ENCODE results near the gene PCBP3.
"Not testable (repeated sequence)": the region's sequence is repeated elsewhere in the genome, so short reads cannot be mapped to it uniquely, and the experiment has no call there.

Gene PCBP3

DNA sequence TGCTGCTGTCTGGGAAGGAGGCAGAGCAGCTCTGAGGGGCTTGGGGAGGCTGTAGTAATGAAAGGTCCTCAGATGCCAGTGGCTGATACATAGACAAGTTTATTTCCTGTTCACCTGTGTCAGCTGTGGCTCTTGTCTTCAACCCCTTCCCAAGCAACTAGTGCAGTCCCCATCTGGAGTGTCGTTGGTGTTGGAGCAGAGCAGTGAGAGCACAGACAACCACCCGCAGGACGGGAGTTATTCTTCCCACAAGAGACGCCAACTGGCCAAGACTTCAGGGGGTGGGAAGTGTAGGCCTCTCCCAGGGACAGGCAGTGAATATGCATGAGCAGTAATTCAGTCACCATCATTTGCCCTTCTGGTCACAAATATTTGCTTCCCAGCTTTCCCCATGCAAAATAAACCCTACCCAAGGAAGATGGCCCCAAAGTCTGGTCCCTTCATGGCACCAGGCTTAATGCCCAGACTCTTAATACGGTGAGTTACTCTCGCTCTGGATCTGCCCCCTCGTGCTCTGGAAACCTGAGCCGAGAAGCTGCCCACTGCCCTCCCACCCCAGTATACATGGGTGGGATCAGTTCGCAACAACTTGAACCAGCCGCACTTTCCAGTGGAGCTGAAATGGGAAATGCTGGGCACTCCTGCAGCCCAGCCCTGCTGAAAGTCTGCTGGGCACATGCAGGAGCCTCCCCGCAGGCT is 184.5 kb downstream of the PCBP3 start:
- no peak for DNase-seq (ENCODE audit: low read depth)

- DNase-seq (ENCODE audit: low read depth): no peak
Measured at GRCh38 chr21:45828580-45829570, 185.3 kb downstream of the PCBP3 start.

- no peak for DNase-seq (ENCODE audit: low read depth)
Measured at GRCh38 chr21:45829668-45830067, 186.1 kb downstream of the PCBP3 start.

- no peak for DNase-seq (ENCODE audit: low read depth)
Measured at GRCh38 chr21:45830221-45830640, 186.7 kb downstream of the PCBP3 start.

GRCh38 chr21:45830720-45831366 is 187.3 kb downstream of the PCBP3 start:
- DNase-seq (ENCODE audit: low read depth): no peak

- no peak for DNase-seq (ENCODE audit: low read depth)
Measured at GRCh38 chr21:45831991-45832740, 188.6 kb downstream of the PCBP3 start.

- not testable (repeated sequence) for DNase-seq (ENCODE audit: low read depth)
Measured at GRCh38 chr21:45832741-45833235, 189.3 kb downstream of the PCBP3 start.

GRCh38 chr21:45833414-45833813 is 189.9 kb downstream of the PCBP3 start:
- no peak for DNase-seq (ENCODE audit: low read depth)

- no peak for DNase-seq (ENCODE audit: low read depth)
Measured at GRCh38 chr21:45834026-45834715, 190.6 kb downstream of the PCBP3 start.

DNA sequence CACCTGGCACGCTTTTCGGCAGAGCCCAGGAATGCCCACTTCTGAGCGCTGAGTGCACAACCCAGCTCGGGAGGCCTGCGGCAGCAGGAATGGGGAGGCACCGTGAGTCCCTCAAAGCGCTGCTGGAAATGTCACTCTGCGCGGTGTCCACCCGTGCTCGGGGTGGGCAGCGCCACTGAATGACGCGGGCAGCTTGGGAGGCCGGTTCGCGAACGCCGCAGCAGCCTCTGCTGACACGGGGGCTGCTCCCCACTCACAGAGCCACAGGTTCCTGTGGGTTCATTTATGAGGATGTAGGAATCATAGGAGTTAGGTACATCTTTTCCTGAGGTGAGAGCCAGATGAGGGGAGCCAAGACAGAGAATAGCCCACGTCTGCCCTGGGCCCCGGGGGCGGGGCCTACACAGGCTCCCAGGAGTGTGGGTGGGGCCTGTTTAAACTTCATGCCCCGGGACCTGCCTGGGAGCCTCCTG is 191.3 kb downstream of the PCBP3 start:
- DNase-seq (ENCODE audit: low read depth): no peak

GRCh38 chr21:45835301-45836267 is 192.1 kb downstream of the PCBP3 start:
- DNase-seq (ENCODE audit: low read depth): no peak

DNA sequence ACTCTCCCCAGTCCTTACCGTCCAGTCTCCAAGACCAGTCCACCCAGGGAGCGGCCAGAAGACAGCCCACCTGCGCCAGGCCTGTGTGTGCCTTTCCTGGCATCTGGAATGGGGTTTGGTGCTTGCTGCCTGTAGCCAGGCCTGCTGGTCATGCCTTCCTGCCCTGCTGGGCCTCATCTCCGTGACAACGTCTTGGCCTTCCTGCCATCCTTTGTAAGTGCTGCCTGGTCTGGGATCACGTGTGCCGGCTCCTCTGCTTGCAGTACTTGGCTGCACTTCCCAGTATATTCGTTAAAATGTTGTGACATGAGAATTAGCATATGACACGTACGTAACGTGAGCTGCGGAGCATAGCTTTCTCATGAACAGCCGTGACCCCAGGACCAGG is 192.7 kb downstream of the PCBP3 start:
- DNase-seq (ENCODE audit: low read depth): no peak

DNA sequence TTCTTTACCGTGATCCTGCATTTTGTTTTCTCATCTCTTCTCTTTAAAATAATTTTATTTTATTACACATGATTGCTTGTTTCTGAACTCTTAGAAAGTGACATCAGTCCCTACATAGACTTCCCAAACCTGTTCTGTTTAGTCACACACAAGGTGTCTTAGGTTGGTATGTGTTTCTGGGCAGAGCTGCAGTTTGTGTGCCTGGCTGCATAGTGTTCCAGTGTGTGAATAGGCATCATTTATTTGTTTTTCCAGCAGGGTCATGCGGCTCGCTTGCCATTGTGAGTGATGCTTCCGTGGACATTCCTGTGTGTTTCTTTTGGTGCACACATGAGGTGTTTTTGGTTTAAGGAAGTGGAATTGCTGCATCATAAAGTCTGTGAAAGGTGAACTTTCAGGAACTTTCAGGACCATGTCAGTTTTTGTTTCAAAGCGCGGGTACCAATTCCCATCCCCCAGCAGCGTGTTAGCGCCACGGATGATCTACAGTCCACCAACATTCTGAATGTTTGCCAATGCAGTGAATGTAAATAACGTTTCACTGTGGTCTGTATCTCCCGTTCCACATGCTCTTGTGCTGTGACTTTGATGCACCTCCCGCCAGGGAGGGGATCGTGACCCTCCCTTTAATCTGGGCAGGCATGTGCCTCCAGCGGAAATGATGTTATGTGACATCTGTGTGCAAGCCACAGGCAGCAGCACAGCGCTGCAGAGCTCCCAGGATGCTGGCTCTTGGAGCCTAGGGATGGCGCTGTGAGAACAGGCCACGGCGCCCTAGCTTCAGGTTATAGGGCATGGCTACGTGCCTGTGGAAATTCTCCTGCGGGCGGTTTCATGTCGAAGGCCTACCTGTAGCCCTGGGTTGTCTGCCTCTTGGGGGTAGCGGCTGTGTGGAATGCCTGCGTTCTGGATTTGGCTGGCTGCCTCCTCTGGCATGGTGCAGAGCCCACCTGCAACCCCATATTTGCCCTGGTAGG is 193.5 kb downstream of the PCBP3 start:
- no peak for DNase-seq (ENCODE audit: low read depth)

DNA sequence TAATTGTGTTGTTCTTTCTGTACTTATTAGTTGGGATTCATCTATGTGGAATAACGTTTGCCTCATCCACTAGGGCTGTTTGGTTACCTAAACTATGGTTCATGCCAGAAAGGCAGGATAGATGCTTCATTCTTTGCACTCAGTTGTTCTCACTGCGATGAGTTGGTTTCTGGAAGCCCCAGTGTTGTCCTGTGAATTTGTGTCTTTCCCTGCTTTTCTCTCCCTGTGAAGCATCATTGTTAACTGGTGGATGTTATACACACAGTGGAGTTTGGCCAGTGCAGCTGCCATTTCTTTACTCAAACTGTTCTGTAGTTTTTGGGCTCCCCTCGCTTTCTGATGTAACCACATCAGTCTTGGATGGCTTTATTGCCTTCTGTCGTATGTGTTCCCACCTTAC is 194.4 kb downstream of the PCBP3 start:
- no peak for DNase-seq (ENCODE audit: low read depth)

GRCh38 chr21:45838634-45839033 is 195.1 kb downstream of the PCBP3 start:
- DNase-seq (ENCODE audit: low read depth): no peak

GRCh38 chr21:45839274-45839673 is 195.7 kb downstream of the PCBP3 start:
- peak; percentile 29 for DNase-seq (ENCODE audit: low read depth)

DNA sequence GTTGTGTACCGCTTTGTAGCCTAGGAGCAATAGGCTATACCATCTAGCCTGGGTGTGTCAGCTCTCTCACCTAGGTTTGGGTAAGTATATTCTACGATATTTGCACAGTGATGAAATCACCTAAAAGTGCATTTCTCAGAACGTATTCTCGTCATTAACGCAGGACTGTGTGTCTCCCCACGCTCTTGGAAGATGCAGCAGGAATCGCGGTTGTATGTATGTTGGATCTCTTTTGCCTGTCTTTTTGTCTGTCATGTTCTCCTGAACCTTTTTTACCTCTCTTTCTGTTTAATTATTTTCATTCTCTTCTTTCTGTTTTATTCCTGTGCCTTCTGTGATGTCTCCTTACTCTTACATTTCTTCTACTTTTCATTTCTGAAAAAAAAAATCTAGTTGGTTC is 197.5 kb downstream of the PCBP3 start:
- no peak for DNase-seq (ENCODE audit: low read depth)

GRCh38 chr21:45843426-45843825 is 199.9 kb downstream of the PCBP3 start:
- no peak for DNase-seq (ENCODE audit: low read depth)

GRCh38 chr21:45844181-45844580 is 200.7 kb downstream of the PCBP3 start:
- DNase-seq (ENCODE audit: low read depth): no peak
